HepG2 (cell line): Measurements from ENCODE around the gene CORO1A. TPM values are rescaled to one million over a fixed set of nuclear protein-coding genes. Genes with fewer than 3 reads are reported as not detected.

Experiments used
- AHDC1 ChIP-seq: sonication (generic); formaldehyde crosslinking; IDR thresholded peaks from 2 replicates; pipeline ENCODE4 v1.5.1; 2020; ENCODE audit warnings: mild to moderate bottlenecking, missing genetic modification reagents, borderline replicate concordance
- BRF2 ChIP-seq: sonication (generic); formaldehyde crosslinking; IDR thresholded peaks from 2 replicates; pipeline ENCODE4 v1.8.1; 2022; ENCODE audit warnings: mild to moderate bottlenecking, missing genetic modification reagents
- CHCHD3 ChIP-seq: sonication (generic); formaldehyde crosslinking; IDR thresholded peaks from 2 replicates; pipeline ENCODE4 v1.8.0; 2022; ENCODE audit warnings: mild to moderate bottlenecking, missing genetic modification reagents, moderate library complexity
- HDAC6 ChIP-seq: fragments of 200-600 bp; sonication (generic); IDR thresholded peaks from 2 replicates; pipeline ENCODE4 v1.7.0; 2017; ENCODE audit warnings: mild to moderate bottlenecking, antibody characterized with exemption, low read length, low read depth
- HOXA3 ChIP-seq: sonication (generic); formaldehyde crosslinking; IDR thresholded peaks from 2 replicates; pipeline ENCODE4 v1.5.0; 2020; ENCODE audit warnings: missing genetic modification reagents
- KLF9 ChIP-seq: IDR thresholded peaks from 2 replicates; pipeline ENCODE4 v1.6.1; 2016; ENCODE audit warnings: low read depth
- NCOA2 ChIP-seq: sonication (generic); formaldehyde crosslinking; IDR thresholded peaks from 2 replicates; pipeline ENCODE4 v1.8.0; 2022; ENCODE audit warnings: inconsistent platforms
- NFRKB ChIP-seq: fragments of 450-650 bp; IDR thresholded peaks from 2 replicates; pipeline ENCODE4 v1.6.1; 2017
- PAX8 ChIP-seq: sonication (generic); formaldehyde crosslinking; IDR thresholded peaks from 2 replicates; pipeline ENCODE4 v1.8.0; 2022; ENCODE audit warnings: mild to moderate bottlenecking, missing genetic modification reagents, borderline replicate concordance
- POLR2G ChIP-seq: fragments of 200-400 bp; formaldehyde crosslinking; IDR thresholded peaks from 2 replicates; pipeline ENCODE4 v1.6.1; 2018; ENCODE audit warnings: mild to moderate bottlenecking, low read depth, low read length, moderate library complexity
- ZFP1 ChIP-seq: IDR thresholded peaks from 2 replicates; pipeline ENCODE4 v1.6.1; 2016
- ZFP90 ChIP-seq: sonication (generic); formaldehyde crosslinking; IDR thresholded peaks from 2 replicates; pipeline ENCODE4 v1.8.0; 2022; ENCODE audit warnings: missing genetic modification reagents, mild to moderate bottlenecking, inconsistent platforms, borderline replicate concordance
- ZNF331 ChIP-seq: sonication (generic); formaldehyde crosslinking; IDR thresholded peaks from 2 replicates; pipeline ENCODE4 v1.4.0; 2020; ENCODE audit warnings: missing genetic modification reagents
- ZNF512 ChIP-seq: sonication (generic); formaldehyde crosslinking; IDR thresholded peaks from 2 replicates; pipeline ENCODE4 v1.4.0; 2020; ENCODE audit warnings: mild to moderate bottlenecking, missing genetic modification reagents
- ZNF652 ChIP-seq: IDR thresholded peaks from 2 replicates; pipeline ENCODE4 v1.6.1; 2016; ENCODE audit warnings: low read depth, borderline replicate concordance
- ZNF710 ChIP-seq: sonication (generic); formaldehyde crosslinking; IDR thresholded peaks from 2 replicates; pipeline ENCODE4 v1.5.0; 2020; ENCODE audit warnings: mild to moderate bottlenecking, missing genetic modification reagents, borderline replicate concordance
- ZNF800 ChIP-seq: sonication (generic); formaldehyde crosslinking; IDR thresholded peaks from 2 replicates; pipeline ENCODE4 v1.4.0; 2020; ENCODE audit warnings: missing genetic modification reagents
- ZNF883 ChIP-seq: sonication (generic); formaldehyde crosslinking; IDR thresholded peaks from 2 replicates; pipeline ENCODE4 v1.5.1; 2020; ENCODE audit warnings: mild to moderate bottlenecking, missing genetic modification reagents; ENCODE audit errors: not compliant biosample characterization
- polyA plus RNA-seq, 8 experiments: library from polyadenylated mRNA; depleted of rRNA in 3 of 8; stranded (reverse) in 7 of 8; unstranded in 1 of 8; fragments of >200 nt; fragmentation: Illumina TruSeq in 4 of 8; extraction: Trizol in 4 of 8; gene quantifications; 2 replicates each; pipeline versions ENCODE4 v1.2.1 to v1.2.3, GENCODE V29; 2011 to 2016; ENCODE audit warnings: low read depth in 4 of 8, missing spikeins in 1 of 8, mixed read lengths in 1 of 8; ENCODE audit not compliant: insufficient read depth in 1 of 8
- total RNA-seq, 5 experiments: library from RNA; depleted of rRNA; stranded (reverse); fragments of >200 nt; fragmentation: Illumina TruSeq; extraction: Trizol; gene quantifications; 2 replicates each; pipeline ENCODE4 v1.2.3, GENCODE V29; 2016; ENCODE audit warnings: low read depth in 1 of 5

CORO1A gene
- total and polyA plus RNA-seq, 2 of the 13 experiments (the other 11 are each of a cell fraction or from before 2014, with no cell fraction given): 6.5 to 12.9 TPM

GRCh38 chr16:30142672-30143346 lies 40.6 kb upstream of the CORO1A start (continued):
- no peak for TF ChIP-seq ZNF652
- no peak for TF ChIP-seq ZNF331 (CRISPR knock-in tag)
- no peak for TF ChIP-seq ZNF800 (CRISPR knock-in tag)
- peak; percentile 17; the same call in 1 of the 2 replicates for TF ChIP-seq HOXA3 (CRISPR knock-in tag)
- 0 out of 2 replicates have a peak, but pooled peaks have one; percentile 44 for TF ChIP-seq NCOA2
- no peak for TF ChIP-seq PAX8 (CRISPR knock-in tag)
- TF ChIP-seq ZFP90 (CRISPR knock-in tag): 0 out of 2 replicates have a peak, but pooled peaks have one; percentile 12
- TF ChIP-seq KLF9 (CRISPR knock-in tag): no peak
- TF ChIP-seq ZNF883 (CRISPR knock-in tag): no peak
- no peak for TF ChIP-seq AHDC1 (CRISPR knock-in tag)
- no peak for TF ChIP-seq ZFP1 (CRISPR knock-in tag)
- no peak for TF ChIP-seq POLR2G
- TF ChIP-seq BRF2 (CRISPR knock-in tag): no peak
- no peak for TF ChIP-seq CHCHD3 (CRISPR knock-in tag)
- TF ChIP-seq NFRKB: no peak
- TF ChIP-seq HDAC6: no peak
- TF ChIP-seq ZNF710 (CRISPR knock-in tag): no peak
- no peak for TF ChIP-seq ZNF512 (CRISPR knock-in tag)
